ENCODE results near the gene OSBPL5. TPM values are rescaled to one million over a fixed set of nuclear protein-coding genes. Genes with fewer than 3 reads are reported as not detected.

OSBPL5 gene
- total and polyA plus RNA-seq, 4 donors: 20.9 to 54.0 (median 34.8) TPM

DNA sequence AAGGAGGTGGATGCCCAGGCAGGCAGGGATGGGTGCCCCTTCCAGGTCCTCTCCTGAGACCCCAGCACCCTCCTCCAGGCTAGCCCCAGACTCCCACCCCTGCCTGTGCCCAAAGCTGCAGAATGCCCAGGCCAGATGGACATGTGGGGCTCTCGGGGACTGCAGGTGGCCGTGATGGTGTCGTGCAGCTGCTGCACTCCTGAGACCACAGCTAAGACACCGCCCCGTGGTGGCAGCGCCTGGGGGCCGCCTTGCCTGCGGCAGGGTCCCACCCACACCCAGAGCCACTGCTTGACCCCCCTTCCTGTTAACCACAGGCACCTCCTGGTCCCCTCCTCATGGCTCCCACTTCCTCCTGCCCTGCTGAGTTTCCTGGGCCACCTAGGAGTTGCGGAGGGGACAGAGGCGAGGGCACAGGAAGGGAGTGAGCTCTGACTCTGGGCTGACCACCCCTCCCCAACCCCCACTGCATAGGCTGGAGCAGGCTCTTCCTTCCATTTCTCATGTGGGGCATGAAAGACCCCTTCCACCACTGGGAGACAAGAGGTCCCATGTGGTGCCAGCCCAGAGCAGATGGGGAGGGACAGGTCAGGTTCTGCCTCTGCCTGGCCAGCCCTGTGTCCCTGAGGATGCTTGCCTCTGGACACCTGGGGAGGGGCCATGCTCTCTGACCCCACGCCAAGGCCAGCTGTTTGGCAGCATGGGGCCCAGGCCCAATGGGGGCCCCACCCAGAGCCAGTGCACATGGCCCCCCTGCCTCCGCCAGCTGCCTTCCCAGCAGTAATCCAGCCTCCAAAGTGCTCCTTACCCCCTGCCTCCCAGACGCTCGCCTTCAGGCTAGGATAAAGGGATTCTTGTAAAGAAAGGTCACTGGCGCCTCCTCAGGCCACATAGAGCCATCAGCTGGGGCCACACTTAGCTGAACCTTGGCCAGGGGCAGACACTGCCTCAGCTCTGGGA, 29.3 kb downstream of the OSBPL5 start:
- Histone ChIP-seq H3K9me3 (ENCODE audit: control insufficient read depth, insufficient read depth, low read length) (no peaks in the 10 kb centered on the region), H3K27ac (ENCODE audit: low read depth, low read length) (no peak overlapping the region), H3K27me3 (ENCODE audit: control insufficient read depth, insufficient read depth, low read length) (no peaks in the 10 kb centered on the region), H3K36me3 (ENCODE audit: control insufficient read depth, insufficient read depth, low read length) (peaks cover 67% of the 10 kb centered on the region), H3K4me1 (ENCODE audit: control insufficient read depth, insufficient read depth, low read length) (peaks cover 62% of the 10 kb centered on the region), H3K4me3 (ENCODE audit: low read depth, low read length) (no peak overlapping the region)
- WGBS (ENCODE audit: insufficient coverage): 72% methylated on average over 12 of the region's 15 CpGs
- no peak for DNase-seq (ENCODE audit: low read depth in 4 of 6, low spot score in 6 of 6)

DNA sequence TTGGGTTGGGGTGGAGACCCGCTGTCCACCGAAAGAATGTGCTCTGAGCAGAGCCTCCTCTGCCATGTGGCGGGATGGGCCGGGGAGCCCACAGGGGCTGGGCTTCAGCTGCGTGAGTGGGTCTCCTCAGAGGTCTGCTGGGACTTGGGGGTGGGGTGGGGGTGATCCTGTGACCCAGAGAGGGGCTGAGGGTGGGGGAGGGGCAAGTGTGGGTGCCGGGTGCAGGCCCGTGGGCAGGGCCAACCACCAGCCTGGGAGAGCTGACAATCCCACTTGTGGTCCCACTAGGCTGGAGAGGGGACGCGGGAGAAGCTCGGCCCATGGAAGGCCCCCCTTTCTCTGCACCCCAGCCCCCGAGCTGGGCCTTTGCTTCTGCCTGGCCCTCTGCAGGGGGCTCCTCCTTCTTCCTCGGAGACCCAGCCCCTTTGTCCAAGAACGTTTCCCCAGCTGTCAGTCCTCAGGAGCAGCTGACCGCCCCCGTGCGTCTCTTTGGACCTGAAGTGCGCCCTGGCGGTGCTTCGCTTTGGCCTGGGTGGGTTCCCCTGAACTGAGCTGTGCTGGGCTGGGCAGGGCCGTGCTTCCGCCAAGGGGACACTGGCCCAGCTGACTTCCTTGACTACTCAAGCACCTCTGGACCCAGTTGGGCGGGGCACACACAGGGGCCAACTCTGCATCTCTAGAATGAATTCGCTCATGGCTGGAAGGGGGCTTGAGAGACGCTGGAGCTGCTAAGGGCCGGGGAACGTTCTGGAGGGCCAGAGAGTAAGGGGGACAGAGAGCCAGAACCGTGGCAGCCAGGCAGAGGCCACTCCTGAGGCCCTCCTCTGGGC, 30.2 kb downstream of the OSBPL5 start:
- Histone ChIP-seq H3K27ac (ENCODE audit: low read depth, low read length) (no peak overlapping the region), H3K9me3 (ENCODE audit: control insufficient read depth, insufficient read depth, low read length) (no peaks in the 10 kb centered on the region), H3K36me3 (ENCODE audit: control insufficient read depth, insufficient read depth, low read length) (peaks cover 65% of the 10 kb centered on the region), H3K4me1 (ENCODE audit: control insufficient read depth, insufficient read depth, low read length) (peaks cover 68% of the 10 kb centered on the region), H3K27me3 (ENCODE audit: control insufficient read depth, insufficient read depth, low read length) (no peaks in the 10 kb centered on the region), H3K4me3 (ENCODE audit: low read depth, low read length) (no peak overlapping the region)
- WGBS (ENCODE audit: insufficient coverage): 70% methylated on average over 27 of the region's 27 CpGs
- no peak for DNase-seq (ENCODE audit: low read depth in 4 of 6, low spot score in 6 of 6)

- no peak overlapping the region for H3K27ac ChIP-seq (ENCODE audit: low read depth, low read length)
- H3K4me1 ChIP-seq (ENCODE audit: control insufficient read depth, insufficient read depth, low read length): peaks cover 62% of the 10 kb centered on the region
- peaks cover 65% of the 10 kb centered on the region for H3K36me3 ChIP-seq (ENCODE audit: control insufficient read depth, insufficient read depth, low read length)
- WGBS (ENCODE audit: insufficient coverage): 82% methylated on average over 3 of the region's 4 CpGs
- H3K4me3 ChIP-seq (ENCODE audit: low read depth, low read length): no peak overlapping the region
- DNase-seq (ENCODE audit: low read depth in 4 of 6, low spot score in 6 of 6): no peak
- no peaks in the 10 kb centered on the region for H3K27me3 ChIP-seq (ENCODE audit: control insufficient read depth, insufficient read depth, low read length)
- H3K9me3 ChIP-seq (ENCODE audit: control insufficient read depth, insufficient read depth, low read length): no peaks in the 10 kb centered on the region
Measured at GRCh38 chr11:3134218-3134621, 30.9 kb downstream of the OSBPL5 start.

DNA sequence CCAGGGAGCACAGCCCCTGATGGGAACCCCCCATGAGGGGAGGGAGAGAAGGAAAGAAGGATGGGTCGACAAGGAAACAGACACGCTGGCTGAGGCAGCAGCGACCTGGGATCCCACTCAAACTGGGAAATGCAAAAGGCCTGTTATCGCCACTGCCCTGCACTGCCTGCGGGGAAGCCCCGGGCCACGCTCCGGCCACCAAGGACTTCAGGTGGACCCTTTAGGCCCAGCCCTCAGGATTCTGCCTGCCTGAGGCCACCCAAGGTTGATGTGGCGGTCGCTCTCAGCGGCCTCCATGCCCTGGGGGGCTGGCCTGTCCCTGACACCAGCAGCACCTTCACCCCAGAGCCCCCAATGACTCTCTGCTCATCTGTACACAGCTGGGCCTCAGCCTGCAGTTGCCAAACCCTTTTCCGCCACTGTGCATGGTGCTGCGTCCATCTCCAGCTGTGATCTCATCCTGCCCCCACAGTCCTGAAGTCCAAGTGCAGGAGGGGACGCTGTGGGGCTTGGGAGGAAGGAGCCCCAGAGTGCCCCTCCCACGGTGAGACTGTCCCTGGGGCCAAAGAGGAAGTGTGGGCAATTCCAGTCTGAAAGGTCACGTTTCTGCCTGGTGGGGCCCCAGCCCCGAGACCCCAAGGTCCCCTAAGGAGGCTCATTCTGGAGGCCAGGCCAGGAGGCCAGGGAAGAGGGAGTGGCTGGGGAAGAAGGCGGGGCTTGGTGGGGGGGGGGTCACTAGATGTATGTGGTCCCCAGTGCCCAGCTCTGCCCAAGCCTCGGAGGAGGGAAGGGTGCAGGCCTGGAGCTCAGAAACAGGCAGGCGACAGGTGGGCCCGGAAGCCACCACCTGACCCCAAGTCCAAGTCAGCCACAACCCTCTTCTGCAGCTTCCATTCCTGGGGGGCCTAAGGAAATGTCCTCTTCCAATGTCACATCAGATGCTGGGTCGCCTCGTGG, 31.6 kb downstream of the OSBPL5 start:
- no peak overlapping the region for H3K27ac ChIP-seq (ENCODE audit: low read depth, low read length)
- peaks cover 65% of the 10 kb centered on the region for H3K36me3 ChIP-seq (ENCODE audit: control insufficient read depth, insufficient read depth, low read length)
- H3K4me3 ChIP-seq (ENCODE audit: low read depth, low read length): no peak overlapping the region
- H3K9me3 ChIP-seq (ENCODE audit: control insufficient read depth, insufficient read depth, low read length): no peaks in the 10 kb centered on the region
- H3K4me1 ChIP-seq (ENCODE audit: control insufficient read depth, insufficient read depth, low read length): peaks cover 55% of the 10 kb centered on the region
- WGBS (ENCODE audit: insufficient coverage): 90% methylated on average over 22 of the region's 23 CpGs
- DNase-seq (ENCODE audit: low read depth in 4 of 6, low spot score in 6 of 6): no peak
- no peaks in the 10 kb centered on the region for H3K27me3 ChIP-seq (ENCODE audit: control insufficient read depth, insufficient read depth, low read length)

DNA sequence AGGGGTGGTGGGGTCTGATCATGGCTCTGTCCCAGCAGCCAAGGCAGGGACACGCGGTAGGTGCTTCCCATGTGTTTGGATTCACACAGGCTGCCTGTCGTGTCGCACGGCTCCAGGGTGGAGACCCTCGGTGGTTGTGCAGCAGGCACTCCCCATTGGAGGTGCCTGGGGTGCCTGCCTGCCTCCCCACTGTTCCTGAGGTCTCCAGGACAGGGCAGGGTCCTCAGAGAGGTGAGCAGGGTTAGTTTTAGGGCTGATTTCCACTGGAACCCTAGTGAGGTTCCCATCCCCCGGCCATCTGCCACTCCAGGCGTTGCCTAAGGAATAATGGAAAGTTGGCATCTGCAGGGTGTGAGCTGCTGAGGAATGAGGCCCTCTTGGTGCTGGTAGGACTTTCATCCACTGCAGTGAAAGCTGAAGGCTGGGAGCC, 32.3 kb downstream of the OSBPL5 start:
- no peaks in the 10 kb centered on the region for H3K9me3 ChIP-seq (ENCODE audit: control insufficient read depth, insufficient read depth, low read length)
- H3K4me3 ChIP-seq (ENCODE audit: low read depth, low read length): no peak overlapping the region
- peaks cover 65% of the 10 kb centered on the region for H3K36me3 ChIP-seq (ENCODE audit: control insufficient read depth, insufficient read depth, low read length)
- H3K27ac ChIP-seq (ENCODE audit: low read depth, low read length): no peak overlapping the region
- peaks cover 48% of the 10 kb centered on the region for H3K4me1 ChIP-seq (ENCODE audit: control insufficient read depth, insufficient read depth, low read length)
- 89% methylated on average over 8 of the region's 8 CpGs for WGBS (ENCODE audit: insufficient coverage)
- H3K27me3 ChIP-seq (ENCODE audit: control insufficient read depth, insufficient read depth, low read length): no peaks in the 10 kb centered on the region
- no peak for DNase-seq (ENCODE audit: low read depth in 4 of 6, low spot score in 6 of 6)

- no peak overlapping the region for H3K4me3 ChIP-seq (ENCODE audit: low read depth, low read length)
- peaks cover 48% of the 10 kb centered on the region for H3K4me1 ChIP-seq (ENCODE audit: control insufficient read depth, insufficient read depth, low read length)
- DNase-seq (ENCODE audit: low read depth in 4 of 6, low spot score in 6 of 6): no peak
- H3K27me3 ChIP-seq (ENCODE audit: control insufficient read depth, insufficient read depth, low read length): no peaks in the 10 kb centered on the region
- H3K27ac ChIP-seq (ENCODE audit: low read depth, low read length): no peak overlapping the region
- H3K36me3 ChIP-seq (ENCODE audit: control insufficient read depth, insufficient read depth, low read length): peaks cover 69% of the 10 kb centered on the region
- WGBS (ENCODE audit: insufficient coverage): 83% methylated on average over 10 of the region's 11 CpGs
- no peaks in the 10 kb centered on the region for H3K9me3 ChIP-seq (ENCODE audit: control insufficient read depth, insufficient read depth, low read length)
Measured at GRCh38 chr11:3132271-3132781, 32.8 kb downstream of the OSBPL5 start.

DNA sequence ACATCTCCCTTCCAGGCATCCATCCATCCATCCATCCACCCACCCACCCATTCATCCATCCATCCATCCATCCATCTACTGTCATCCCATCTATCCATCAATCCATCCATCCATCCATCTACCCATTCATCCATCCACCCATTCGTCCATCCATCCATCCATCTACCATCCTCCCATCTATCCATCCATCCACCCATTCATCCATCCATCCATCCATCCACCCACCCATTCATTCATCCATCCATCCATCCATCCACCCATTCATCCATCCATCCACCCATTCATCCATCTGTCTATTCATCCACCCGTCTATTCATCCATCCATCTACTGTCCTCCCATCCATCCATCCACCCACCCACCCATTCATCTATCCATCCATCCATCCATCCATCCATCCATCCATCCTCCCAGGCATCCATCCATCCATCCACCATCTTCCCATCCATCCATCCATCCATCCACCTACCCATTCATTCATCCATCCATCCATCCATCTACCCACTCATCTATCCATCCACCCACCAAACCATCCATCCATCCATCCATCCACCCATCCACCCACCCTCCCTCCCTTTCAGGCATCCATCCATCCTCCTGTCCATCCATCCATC, 33.7 kb downstream of the OSBPL5 start:
- DNase-seq (ENCODE audit: low read depth in 4 of 6, low spot score in 6 of 6): no peak
- H3K4me3 ChIP-seq (ENCODE audit: low read depth, low read length): no peak overlapping the region
- H3K27ac ChIP-seq (ENCODE audit: low read depth, low read length): no peak overlapping the region
- H3K36me3 ChIP-seq (ENCODE audit: control insufficient read depth, insufficient read depth, low read length): peaks cover 72% of the 10 kb centered on the region
- H3K4me1 ChIP-seq (ENCODE audit: control insufficient read depth, insufficient read depth, low read length): peaks cover 53% of the 10 kb centered on the region
- no peaks in the 10 kb centered on the region for H3K27me3 ChIP-seq (ENCODE audit: control insufficient read depth, insufficient read depth, low read length)
- WGBS (ENCODE audit: insufficient coverage): 94% methylated on average over 2 of the region's 2 CpGs
- H3K9me3 ChIP-seq (ENCODE audit: control insufficient read depth, insufficient read depth, low read length): no peaks in the 10 kb centered on the region

- Histone ChIP-seq H3K9me3 (ENCODE audit: control insufficient read depth, insufficient read depth, low read length) (no peaks in the 10 kb centered on the region), H3K4me3 (ENCODE audit: low read depth, low read length) (no peak overlapping the region), H3K27me3 (ENCODE audit: control insufficient read depth, insufficient read depth, low read length) (no peaks in the 10 kb centered on the region), H3K4me1 (ENCODE audit: control insufficient read depth, insufficient read depth, low read length) (peaks cover 45% of the 10 kb centered on the region), H3K36me3 (ENCODE audit: control insufficient read depth, insufficient read depth, low read length) (peaks cover 70% of the 10 kb centered on the region), H3K27ac (ENCODE audit: low read depth, low read length) (no peak overlapping the region)
- peak in 2 of 6 donors; percentile 8 to 55 for DNase-seq (ENCODE audit: low read depth in 4 of 6, low spot score in 6 of 6)
- WGBS (ENCODE audit: insufficient coverage): 68% methylated on average over 14 of the region's 14 CpGs
Measured at GRCh38 chr11:3130269-3131071, 34.6 kb downstream of the OSBPL5 start.

All from spinal cord (tissue), 10 donors.